GM10266 (cell line): ENCODE data around the gene ADI1.

ENCODE experiments used
- DNase-seq: peaks from one replicate; pipeline ENCODE4 v3.0.0; 2012; ENCODE audit errors: extremely low spot score
- CTCF ChIP-seq: IDR thresholded peaks from 2 replicates; pipeline ENCODE4 v1.5.1; 2012; ENCODE audit warnings: mild to moderate bottlenecking, low read depth; ENCODE audit not compliant: control insufficient read depth, insufficient read depth; ENCODE audit errors: missing control alignments

The ADI1 gene

DNA sequence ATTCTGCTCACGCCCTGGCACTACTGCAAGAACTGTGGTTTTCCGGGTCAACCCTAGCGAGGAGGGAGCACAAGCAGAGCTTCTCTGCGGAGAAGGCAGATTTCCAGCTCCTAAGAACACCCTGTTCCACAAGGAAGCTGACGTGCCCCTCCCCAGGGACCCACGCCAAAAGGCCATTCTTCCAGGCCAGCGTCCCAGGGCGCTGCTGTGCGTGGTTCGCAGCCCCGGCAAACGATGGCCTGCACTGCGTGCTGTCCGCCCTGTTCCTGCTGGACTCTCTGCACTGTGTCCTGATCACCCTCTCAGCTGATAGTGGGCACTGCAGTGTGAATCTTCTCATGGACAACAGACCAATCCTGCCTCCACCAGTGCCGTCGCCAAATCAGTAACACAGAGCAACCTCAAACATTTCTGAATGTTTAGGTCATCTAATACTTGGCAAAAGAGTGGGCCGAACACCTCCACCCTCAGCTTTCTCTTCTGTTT is 49.1 kb downstream of the ADI1 start:
- no peak for TF ChIP-seq CTCF
- DNase-seq, result no peak

DNA sequence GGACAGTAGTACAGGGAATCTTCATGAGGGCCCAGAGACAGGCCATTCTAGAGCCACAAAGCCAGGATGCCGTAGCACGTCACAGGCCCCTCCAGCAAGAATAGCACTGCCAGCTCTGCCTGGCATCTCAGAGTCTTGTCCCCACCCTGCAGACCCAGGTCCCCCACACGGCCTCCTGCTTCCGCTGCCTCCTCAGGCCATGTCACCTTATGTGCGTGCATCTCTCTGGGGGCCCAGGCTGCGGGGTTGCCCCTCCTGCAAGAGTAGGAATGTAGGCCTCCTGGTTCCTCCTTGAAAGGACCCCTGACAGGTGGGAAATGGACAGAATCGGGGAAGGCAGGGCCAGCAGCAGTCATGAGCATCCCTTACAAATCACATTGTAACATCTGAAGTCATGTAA is 49.8 kb downstream of the ADI1 start:
- no peak for TF ChIP-seq CTCF
- DNase-seq, result no peak

DNA sequence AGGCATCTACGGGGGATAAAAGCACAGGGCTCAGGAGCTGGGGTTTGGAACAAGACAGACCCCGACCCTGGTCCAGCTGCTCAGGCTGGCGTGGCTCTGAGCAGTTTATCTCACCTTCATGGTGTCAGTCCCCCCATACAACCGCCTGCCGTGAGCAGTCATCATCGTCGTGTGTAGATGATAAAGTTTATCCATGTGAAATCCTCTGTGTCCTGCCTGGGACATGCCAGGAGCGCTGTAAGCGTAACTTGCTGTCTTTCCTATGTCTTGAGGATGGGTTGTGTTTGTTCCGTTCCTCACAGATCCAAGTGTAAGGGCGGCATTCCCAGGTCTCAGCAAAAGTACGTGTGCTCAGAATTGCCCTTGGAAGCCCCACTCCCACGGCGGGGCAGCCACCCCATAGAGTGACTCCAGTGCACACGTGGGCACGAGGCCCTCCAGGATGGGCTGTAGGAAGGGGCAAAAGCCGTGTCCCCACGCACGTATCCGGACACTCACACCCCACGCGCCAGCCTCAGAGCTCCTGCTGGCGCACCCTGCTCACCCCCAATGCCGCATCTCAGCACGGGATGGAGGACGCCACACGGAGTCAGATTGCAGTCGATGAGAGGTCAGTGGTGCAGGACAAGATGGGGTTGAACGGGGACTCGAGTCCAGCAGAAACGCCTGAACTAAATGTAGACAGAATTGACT is 50.9 kb downstream of the ADI1 start:
- TF ChIP-seq CTCF, result no peak
- no peak for DNase-seq

GRCh38 chr2:3467654-3468053 is 51.7 kb downstream of the ADI1 start:
- no peak for TF ChIP-seq CTCF
- DNase-seq, result no peak

DNA sequence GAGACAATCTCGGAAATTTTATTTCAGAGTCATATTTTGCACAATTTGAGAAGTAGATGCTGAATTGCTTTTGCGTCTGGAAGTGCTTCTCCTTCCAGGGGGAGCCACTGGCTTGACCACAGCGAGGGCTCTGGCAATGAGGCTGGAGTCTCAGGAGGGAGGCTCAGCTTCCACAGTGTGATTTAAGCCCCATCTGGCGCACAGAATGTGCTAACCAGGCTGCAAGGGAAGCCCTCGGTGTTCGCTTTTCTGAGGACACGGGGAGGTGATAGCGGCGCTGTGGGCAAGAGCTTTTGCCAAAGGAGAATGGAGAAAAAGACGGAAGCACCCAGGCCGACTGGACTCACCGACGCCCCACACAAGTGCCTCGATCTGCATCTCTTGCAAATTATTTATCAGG is 52.4 kb downstream of the ADI1 start:
- TF ChIP-seq CTCF, result no peak
- no peak for DNase-seq

DNA sequence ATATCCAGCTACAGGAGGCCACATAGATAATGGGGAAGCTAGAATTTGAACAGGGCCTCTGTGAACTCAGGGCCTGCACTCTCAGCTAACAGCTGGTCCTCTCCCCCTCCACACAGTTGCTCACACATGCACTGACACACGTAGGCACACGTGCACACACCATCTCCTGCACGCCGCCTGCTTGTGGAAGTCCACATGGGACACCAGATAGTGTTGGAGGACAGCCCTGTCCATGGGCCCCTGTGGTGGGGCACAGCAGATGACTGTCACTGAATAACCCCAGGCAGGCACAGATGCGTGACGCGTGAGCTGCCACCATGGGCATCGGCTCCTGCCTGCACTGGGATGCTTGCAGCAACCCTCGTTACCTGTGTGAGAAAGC is 52.9 kb downstream of the ADI1 start:
- no peak for DNase-seq
- TF ChIP-seq CTCF, result no peak

DNA sequence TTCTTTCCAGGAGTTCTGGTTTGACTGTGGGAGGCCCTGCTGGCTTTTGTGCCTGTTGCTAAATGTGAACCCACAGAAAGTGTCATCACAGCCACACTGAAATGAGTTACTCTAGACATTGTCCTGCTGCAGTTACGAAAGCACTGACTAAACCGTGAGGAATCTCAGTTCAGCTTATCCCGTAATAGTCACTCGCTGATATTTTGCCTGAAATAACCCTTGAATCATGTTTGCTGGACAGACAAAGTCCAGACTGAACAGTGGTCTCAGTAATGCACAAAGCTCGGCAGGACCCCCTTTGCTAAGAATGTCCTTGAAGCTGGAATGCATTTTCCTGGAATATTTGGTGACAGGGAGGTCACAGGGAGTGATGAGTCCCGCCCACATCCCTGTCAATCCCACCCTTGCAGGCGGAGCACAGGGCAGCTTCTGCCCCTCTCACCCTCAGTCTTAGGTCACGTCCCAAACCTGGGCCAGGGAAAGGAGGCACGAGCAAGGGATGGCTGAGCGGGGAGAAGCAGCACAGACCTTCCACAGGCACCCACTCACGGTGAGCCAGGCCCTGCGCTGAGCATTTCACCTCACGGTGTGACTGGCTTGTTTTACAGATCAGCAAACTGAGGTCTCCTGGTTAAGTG is 53.4 kb downstream of the ADI1 start:
- TF ChIP-seq CTCF, result no peak
- DNase-seq, result no peak
